Activated T-helper 2 cell treated with anti-CD3 and anti-CD28 coated beads, Interferon-gamma antibody, Interleukin-2, Interleukin-4, amounts not matched to agents 10 μg/mL and 5 μg/mL and 100 μg/mL, durations not matched to agents 14 hours and 24 hours and 36 hours (primary cell): ENCODE results near the gene ST6GALNAC3. TPM values are rescaled to one million over a fixed set of nuclear protein-coding genes. Genes with fewer than 3 reads are reported as not detected.

ENCODE experiments used
- DNase-seq: peaks from one replicate; pipeline ENCODE4 v3.0.0; 2021; ENCODE audit warnings: low spot score
- H3K27ac Mint-ChIP-seq: one replicate; pipeline ENCODE4 v1.8.0; 2021; ENCODE audit warnings: mixed read lengths
- H3K27me3 Mint-ChIP-seq: one replicate; pipeline ENCODE4 v1.8.0; 2021; ENCODE audit warnings: low read depth, mixed read lengths
- H3K36me3 Mint-ChIP-seq: one replicate; pipeline ENCODE4 v1.8.0; 2021; ENCODE audit warnings: low read depth, mixed read lengths
- H3K4me1 Mint-ChIP-seq: one replicate; pipeline ENCODE4 v1.8.0; 2021; ENCODE audit warnings: low read depth, mixed read lengths
- H3K4me3 Mint-ChIP-seq: one replicate; pipeline ENCODE4 v1.8.0; 2021; ENCODE audit warnings: low read depth, mild to moderate bottlenecking, moderate library complexity, mixed read lengths
- H3K9me3 Mint-ChIP-seq: one replicate; pipeline ENCODE4 v1.8.0; 2021; ENCODE audit warnings: mixed read lengths
- intact Hi-C: fragments of 100-400 bp; cut with micrococcal nuclease; formaldehyde crosslinking; loops from one replicate; pipeline ENCODE4 v1.15.1; 2023
- total RNA-seq: library from RNA; stranded (reverse); gene quantifications from 2 replicates; pipeline ENCODE4 v1.2.3, GENCODE V29; 2022

Gene ST6GALNAC3
- total RNA-seq, 1 donor from 2014 or later = not detected

- H3K4me1 Mint-ChIP-seq = peaks cover 14% of the 10 kb centered on the region
- peaks cover 2% of the 10 kb centered on the region for H3K27me3 Mint-ChIP-seq
- peak overlapping the region; percentile 46 for H3K27ac Mint-ChIP-seq
- no peaks in the 10 kb centered on the region for H3K36me3 Mint-ChIP-seq
- no peak for DNase-seq
- intact Hi-C loops = no loop called here
- H3K9me3 Mint-ChIP-seq = no peaks in the 10 kb centered on the region
- H3K4me3 Mint-ChIP-seq = no peak overlapping the region
Observed at GRCh38 chr1:76510672-76511557, 436.4 kb downstream of the ST6GALNAC3 start.

GRCh38 chr1:76511558-76512179 is 437.1 kb downstream of the ST6GALNAC3 start:
- peaks cover 2% of the 10 kb centered on the region for H3K27me3 Mint-ChIP-seq
- no peaks in the 10 kb centered on the region for H3K36me3 Mint-ChIP-seq
- no peaks in the 10 kb centered on the region for H3K9me3 Mint-ChIP-seq
- peaks cover 14% of the 10 kb centered on the region for H3K4me1 Mint-ChIP-seq
- no peak overlapping the region for H3K4me3 Mint-ChIP-seq
- intact Hi-C loops = no loop called here
- DNase-seq = no peak
- peak overlapping the region; percentile 46 for H3K27ac Mint-ChIP-seq

- Mint-ChIP-seq H3K4me1 (no peaks in the 10 kb centered on the region), H3K27me3 (no peaks in the 10 kb centered on the region), H3K4me3 (no peak overlapping the region), H3K9me3 (no peaks in the 10 kb centered on the region), H3K36me3 (no peaks in the 10 kb centered on the region), H3K27ac (no peak overlapping the region)
- intact Hi-C loops = no loop called here
- no peak for DNase-seq
Observed at GRCh38 chr1:76530953-76531352, 456.4 kb downstream of the ST6GALNAC3 start.

- peaks cover 4% of the 10 kb centered on the region for H3K27me3 Mint-ChIP-seq
- intact Hi-C loops = no loop called here
- no peak for DNase-seq
- H3K4me3 Mint-ChIP-seq = no peak overlapping the region
- H3K9me3 Mint-ChIP-seq = peaks cover 4% of the 10 kb centered on the region
- no peaks in the 10 kb centered on the region for H3K4me1 Mint-ChIP-seq
- no peaks in the 10 kb centered on the region for H3K36me3 Mint-ChIP-seq
- no peak overlapping the region for H3K27ac Mint-ChIP-seq
Observed at GRCh38 chr1:76541618-76542017, 467.1 kb downstream of the ST6GALNAC3 start.

- H3K4me3 Mint-ChIP-seq = no peak overlapping the region
- intact Hi-C loops = no loop called here
- no peaks in the 10 kb centered on the region for H3K4me1 Mint-ChIP-seq
- DNase-seq = no peak
- H3K27me3 Mint-ChIP-seq = peaks cover 1% of the 10 kb centered on the region
- peaks cover 4% of the 10 kb centered on the region for H3K9me3 Mint-ChIP-seq
- H3K27ac Mint-ChIP-seq = no peak overlapping the region
- H3K36me3 Mint-ChIP-seq = no peaks in the 10 kb centered on the region
Observed at GRCh38 chr1:76542359-76542758, 467.8 kb downstream of the ST6GALNAC3 start.

- peaks cover 1% of the 10 kb centered on the region for H3K27me3 Mint-ChIP-seq
- no peak overlapping the region for H3K4me3 Mint-ChIP-seq
- H3K27ac Mint-ChIP-seq = no peak overlapping the region
- peaks cover 3% of the 10 kb centered on the region for H3K9me3 Mint-ChIP-seq
- DNase-seq = no peak
- H3K4me1 Mint-ChIP-seq = no peaks in the 10 kb centered on the region
- H3K36me3 Mint-ChIP-seq = no peaks in the 10 kb centered on the region
- intact Hi-C loops = no loop called here
Observed at GRCh38 chr1:76543495-76543894, 468.9 kb downstream of the ST6GALNAC3 start.

- no peaks in the 10 kb centered on the region for H3K9me3 Mint-ChIP-seq
- no peaks in the 10 kb centered on the region for H3K27me3 Mint-ChIP-seq
- H3K27ac Mint-ChIP-seq = no peak overlapping the region
- DNase-seq = no peak
- H3K4me3 Mint-ChIP-seq = no peak overlapping the region
- no peaks in the 10 kb centered on the region for H3K36me3 Mint-ChIP-seq
- no peaks in the 10 kb centered on the region for H3K4me1 Mint-ChIP-seq
- intact Hi-C loops = no loop called here
Observed at GRCh38 chr1:76546354-76546933, 471.9 kb downstream of the ST6GALNAC3 start.

GRCh38 chr1:76547916-76548315 is 473.4 kb downstream of the ST6GALNAC3 start:
- no peak overlapping the region for H3K27ac Mint-ChIP-seq
- no peaks in the 10 kb centered on the region for H3K4me1 Mint-ChIP-seq
- H3K36me3 Mint-ChIP-seq = no peaks in the 10 kb centered on the region
- DNase-seq = no peak
- no peaks in the 10 kb centered on the region for H3K27me3 Mint-ChIP-seq
- H3K4me3 Mint-ChIP-seq = no peak overlapping the region
- intact Hi-C loops = no loop called here
- H3K9me3 Mint-ChIP-seq = no peaks in the 10 kb centered on the region

GRCh38 chr1:76548513-76549100 is 474.1 kb downstream of the ST6GALNAC3 start:
- Mint-ChIP-seq H3K27ac (no peak overlapping the region), H3K4me1 (no peaks in the 10 kb centered on the region), H3K36me3 (no peaks in the 10 kb centered on the region), H3K9me3 (no peaks in the 10 kb centered on the region), H3K27me3 (no peaks in the 10 kb centered on the region), H3K4me3 (no peak overlapping the region)
- intact Hi-C loops = no loop called here
- DNase-seq = no peak

GRCh38 chr1:76554283-76554682 is 479.7 kb downstream of the ST6GALNAC3 start:
- no peaks in the 10 kb centered on the region for H3K9me3 Mint-ChIP-seq
- no peak overlapping the region for H3K4me3 Mint-ChIP-seq
- no peak for DNase-seq
- H3K4me1 Mint-ChIP-seq = no peaks in the 10 kb centered on the region
- no peaks in the 10 kb centered on the region for H3K27me3 Mint-ChIP-seq
- H3K27ac Mint-ChIP-seq = no peak overlapping the region
- H3K36me3 Mint-ChIP-seq = no peaks in the 10 kb centered on the region
- intact Hi-C loops = loop anchor here (10.0 kb wide), 1 partner anchor 399 kb away; no protein-coding TSS in a partner anchor

GRCh38 chr1:76562292-76562691 is 487.7 kb downstream of the ST6GALNAC3 start:
- no peaks in the 10 kb centered on the region for H3K27me3 Mint-ChIP-seq
- no peaks in the 10 kb centered on the region for H3K4me1 Mint-ChIP-seq
- intact Hi-C loops = no loop called here
- no peak overlapping the region for H3K4me3 Mint-ChIP-seq
- H3K36me3 Mint-ChIP-seq = no peaks in the 10 kb centered on the region
- no peak overlapping the region for H3K27ac Mint-ChIP-seq
- no peaks in the 10 kb centered on the region for H3K9me3 Mint-ChIP-seq
- no peak for DNase-seq

GRCh38 chr1:76568573-76569238 is 494.2 kb downstream of the ST6GALNAC3 start:
- intact Hi-C loops = no loop called here
- H3K9me3 Mint-ChIP-seq = no peaks in the 10 kb centered on the region
- H3K4me1 Mint-ChIP-seq = no peaks in the 10 kb centered on the region
- DNase-seq = no peak
- no peak overlapping the region for H3K27ac Mint-ChIP-seq
- no peaks in the 10 kb centered on the region for H3K36me3 Mint-ChIP-seq
- H3K27me3 Mint-ChIP-seq = no peaks in the 10 kb centered on the region
- no peak overlapping the region for H3K4me3 Mint-ChIP-seq
